Stimulated activated CD4-positive, alpha-beta T cell treated with anti-CD3 and anti-CD28 coated beads, TNF-alpha, amount 100 ng/mL, for 1 hour (primary cell): ENCODE results near the gene MRPS15.
"Not testable (repeated sequence)": the region's sequence is repeated elsewhere in the genome, so short reads cannot be mapped to it uniquely, and the experiment has no call there.

Experiments used
- DNase-seq, 3 donors: peaks; one replicate each; pipeline ENCODE4 v3.0.0-alpha.2; 2020; ENCODE audit warnings: low read depth in 3 of 3, low spot score in 1 of 3

The MRPS15 gene

GRCh38 chr1:36484099-36484498, 19.9 kb upstream of the MRPS15 start:
- DNase-seq, result no peak

GRCh38 chr1:36482724-36483388, 18.7 kb upstream of the MRPS15 start, which contains the start of gene CSF3R:
CSF3R (minus strand) TSS chr1:36482913; CDS start chr1:36479496, 3,417 bp downstream.
- no peak for DNase-seq

GRCh38 chr1:36481771-36482723, 17.9 kb upstream of the MRPS15 start:
- no peak for DNase-seq

GRCh38 chr1:36481091-36481490, 16.9 kb upstream of the MRPS15 start:
- no peak for DNase-seq

GRCh38 chr1:36480161-36480560, 16.0 kb upstream of the MRPS15 start:
- DNase-seq, result no peak

GRCh38 chr1:36479505-36480051, 15.4 kb upstream of the MRPS15 start:
- no peak for DNase-seq

GRCh38 chr1:36477615-36478014, 13.4 kb upstream of the MRPS15 start:
- DNase-seq, result not testable (repeated sequence)

- DNase-seq, result no peak
Measured at GRCh38 chr1:36476945-36477344, 12.8 kb upstream of the MRPS15 start.

- no peak for DNase-seq
Measured at GRCh38 chr1:36475910-36476604, 11.9 kb upstream of the MRPS15 start.

- DNase-seq, result no peak
Measured at GRCh38 chr1:36475341-36475740, 11.2 kb upstream of the MRPS15 start.

GRCh38 chr1:36472656-36473055, 8.5 kb upstream of the MRPS15 start:
- no peak for DNase-seq

GRCh38 chr1:36471830-36472641, 7.9 kb upstream of the MRPS15 start:
- DNase-seq, result no peak

GRCh38 chr1:36469163-36469562, 5.0 kb upstream of the MRPS15 start:
- no peak for DNase-seq

GRCh38 chr1:36467700-36468455, 3.7 kb upstream of the MRPS15 start:
- no peak for DNase-seq

GRCh38 chr1:36467027-36467410, 2.8 kb upstream of the MRPS15 start:
- no peak for DNase-seq

GRCh38 chr1:36466370-36467026, 2.3 kb upstream of the MRPS15 start:
- DNase-seq, result no peak

GRCh38 chr1:36465731-36466369, 1.7 kb upstream of the MRPS15 start:
- DNase-seq, result no peak

GRCh38 chr1:36464605-36465393, 615 bp upstream of the MRPS15 start:
- DNase-seq, result no peak
